B cell (primary cell): ENCODE results near the gene RPS18. TPM values are rescaled to one million over a fixed set of nuclear protein-coding genes. Genes with fewer than 3 reads are reported as not detected.

ENCODE experiments used
- ATAC-seq: fragments of 200-7000 bp; cut with Tn5 transposase; one replicate; pipeline ENCODE4 v1.10.0; 2021; ENCODE audit warnings: low read depth, mild to moderate bottlenecking, moderate number of reproducible peaks, moderate library complexity
- CTCF ChIA-PET: fragments of 350-600 bp; sonication (Branson Sonifier 250); formaldehyde crosslinking; loops from one replicate; lab custom pipeline; 2021; ENCODE audit warnings: antibody characterized with exemption, inconsistent platforms; lab: Charles Lee
- POLR2A ChIA-PET: fragments of 350-600 bp; sonication (Branson Sonifier 250); formaldehyde crosslinking; loops from one replicate; lab custom pipeline; 2021; ENCODE audit warnings: antibody characterized with exemption; lab: Charles Lee
- DNase-seq: peaks from one replicate; pipeline ENCODE4 v3.0.0; 2013
- H2AFZ ChIP-seq: 2 replicates; pipeline ENCODE4 v1.6.1; 2012; ENCODE audit warnings: mild to moderate bottlenecking, low read depth, low read length; ENCODE audit not compliant: insufficient read depth, poor library complexity, severe bottlenecking
- H3K27ac ChIP-seq, 2 donors: 1 replicate in 1 of 2; 2 replicates in 1 of 2; pipeline ENCODE4 v1.5.1; 2012 to 2013; ENCODE audit warnings: low read length in 2 of 2, mild to moderate bottlenecking in 2 of 2, moderate library complexity in 1 of 2
- H3K27me3 ChIP-seq, 4 experiments: fragments of 200-600 bp in 1 of 4; sonication (generic) in 1 of 4; replicated peaks in 1 of 4; 1 replicate in 2 of 4; 2 replicates in 2 of 4; pipeline versions ENCODE4 v1.6.1 to v1.7.0; 2013 to 2016; ENCODE audit warnings: low read length in 3 of 4, mild to moderate bottlenecking in 2 of 4, mixed read lengths in 1 of 4, moderate library complexity in 1 of 4; ENCODE audit not compliant: insufficient read depth in 4 of 4, control insufficient read depth in 3 of 4; ENCODE audit errors: control extremely low read depth in 1 of 4
- H3K36me3 ChIP-seq, 2 experiments: replicated peaks in 1 of 2; 1 replicate in 1 of 2; 2 replicates in 1 of 2; pipeline versions ENCODE4 v1.6.1 to v1.7.1; 2013; ENCODE audit warnings: low read length in 1 of 2; ENCODE audit not compliant: insufficient read depth in 2 of 2, control insufficient read depth in 1 of 2; ENCODE audit errors: control extremely low read depth in 1 of 2, extremely low read depth in 1 of 2
- H3K4me1 ChIP-seq, 2 donors: fragments of 200-600 bp in 1 of 2; sonication (generic) in 1 of 2; 1 replicate in 1 of 2; 2 replicates in 1 of 2; pipeline versions ENCODE4 v1.5.1 to v1.6.1; 2013 to 2017; ENCODE audit warnings: low read length in 2 of 2; ENCODE audit not compliant: control insufficient read depth in 2 of 2, insufficient read depth in 2 of 2
- H3K4me2 ChIP-seq: replicated peaks from 2 replicates; pipeline ENCODE3; 2012; ENCODE audit warnings: mild to moderate bottlenecking, low read depth, low read length; ENCODE audit not compliant: poor library complexity, severe bottlenecking
- H3K4me3 ChIP-seq, 5 experiments: fragments of 200-600 bp in 1 of 5; sonication (generic) in 1 of 5; 1 replicate in 3 of 5; 2 replicates in 2 of 5; pipeline versions ENCODE4 v1.5.1 to v1.7.0; 2011 to 2016; ENCODE audit warnings: low read length in 4 of 5, mild to moderate bottlenecking in 4 of 5, low read depth in 2 of 5, control low read depth in 1 of 5, moderate library complexity in 1 of 5; ENCODE audit not compliant: insufficient read depth in 1 of 5; ENCODE audit errors: control extremely low read depth in 1 of 5, extremely low read depth in 1 of 5
- H3K79me2 ChIP-seq: fragments of 200-600 bp; sonication (generic); one replicate; pipeline ENCODE4 v1.6.0; 2016; ENCODE audit warnings: low read length; ENCODE audit not compliant: control insufficient read depth, insufficient read depth
- H3K9ac ChIP-seq: fragments of 200-600 bp; sonication (generic); 2 replicates; pipeline ENCODE4 v1.6.1; 2017; ENCODE audit warnings: mild to moderate bottlenecking, low read length, moderate library complexity
- H3K9me3 ChIP-seq, 3 donors: one replicate each; pipeline versions ENCODE4 v1.6.1 to v1.7.1; 2013; ENCODE audit warnings: low read length in 2 of 3; ENCODE audit not compliant: control insufficient read depth in 2 of 3, insufficient read depth in 1 of 3; ENCODE audit errors: control extremely low read depth in 1 of 3
- H4K20me1 ChIP-seq: 2 replicates; pipeline ENCODE4 v1.6.0; 2012; ENCODE audit warnings: mild to moderate bottlenecking, low read length; ENCODE audit not compliant: insufficient read depth, control insufficient read depth, poor library complexity, severe bottlenecking
- H3K27ac Mint-ChIP-seq: one replicate; pipeline ENCODE4 v1.8.0; 2021; ENCODE audit warnings: mixed read lengths
- H3K27me3 Mint-ChIP-seq: one replicate; pipeline ENCODE4 v1.8.0; 2021; ENCODE audit warnings: mixed read lengths
- H3K4me1 Mint-ChIP-seq: one replicate; pipeline ENCODE4 v1.8.0; 2021; ENCODE audit warnings: mixed read lengths
- H3K4me3 Mint-ChIP-seq: one replicate; pipeline ENCODE4 v1.8.0; 2021; ENCODE audit warnings: mixed read lengths
- H3K9me3 Mint-ChIP-seq: one replicate; pipeline ENCODE4 v1.8.0; 2022; ENCODE audit warnings: mixed read lengths; ENCODE audit not compliant: insufficient read depth
- CTCF ChIP-seq: fragments of 200-600 bp; IDR thresholded peaks from one replicate; pipeline ENCODE4 v1.8.0; 2022; ENCODE audit warnings: antibody characterized with exemption, mild to moderate bottlenecking
- EZH2 ChIP-seq: IDR thresholded peaks from 2 replicates; pipeline ENCODE4 v1.6.1; 2012; ENCODE audit warnings: borderline replicate concordance, low read depth, mild to moderate bottlenecking, moderate library complexity, low read length; ENCODE audit not compliant: insufficient read depth, poor library complexity, severe bottlenecking
- WGBS: methylation state at CpG from one replicate; pipeline ENCODE4 v1.1.5; 2013; ENCODE audit warnings: missing lambda C conversion rate; ENCODE audit not compliant: insufficient coverage; 5-methylcytosine and 5-hydroxymethylcytosine counted together
- intact Hi-C: fragments of 100-400 bp; cut with micrococcal nuclease; formaldehyde crosslinking; loops from one replicate; pipeline ENCODE4 v1.10.0; 2022
- polyA plus RNA-seq: library from polyadenylated mRNA; depleted of rRNA; stranded (reverse); fragments of >200 nt; gene quantifications from 2 replicates; pipeline ENCODE4 v1.2.3, GENCODE V29; 2012
- total RNA-seq, 2 donors: library from RNA; stranded (reverse); fragments of 120-200 nt in 1 of 2; gene quantifications; 1 replicate in 1 of 2; 2 replicates in 1 of 2; pipeline versions ENCODE4 v1.2.3 to v1.2.4, GENCODE V29; 2013 to 2022

Gene RPS18
- total and polyA plus RNA-seq, 2 donors (not counting 1 experiment from before 2014, with no cell fraction given), result 3,830 to 5,829 TPM

GRCh38 chr6:33236328-33236727 lies 35.5 kb upstream of the RPS18 start:
- no peak for ATAC-seq
- CTCF ChIA-PET, result interaction anchor here (0.6 to 1.5 kb wide), 4 partner anchors 12 to 806 kb away, joined by 3 to 7 read pairs (median 3); no protein-coding TSS in a partner anchor
- Histone ChIP-seq H3K36me3 (no peaks in the 10 kb centered on the region), H3K79me2 (no peaks in the 10 kb centered on the region), H4K20me1 (no peaks in the 10 kb centered on the region), H2AFZ (no peak overlapping the region), H3K4me1 (no peaks in the 10 kb centered on the region), H3K27me3 (peaks cover 0 to 24% (median 3%) of the 10 kb centered on the region in 4 experiments), H3K9ac (no peak overlapping the region), H3K9me3 (no peaks in the 10 kb centered on the region), H3K27ac (no peak overlapping the region), H3K4me2 (no peak overlapping the region), H3K4me3 (no peak overlapping the region)
- Mint-ChIP-seq H3K4me3 (no peak overlapping the region), H3K27me3 (peaks cover 55% of the 10 kb centered on the region), H3K9me3 (no peaks in the 10 kb centered on the region), H3K27ac (no peak overlapping the region), H3K4me1 (no peaks in the 10 kb centered on the region)
- no peak for DNase-seq
- TF ChIP-seq CTCF, result no peak
- TF ChIP-seq EZH2, result no peak
- intact Hi-C loops, result no loop called here
- POLR2A ChIA-PET, result interaction anchor here (0.5 to 0.7 kb wide), 2 partner anchors 10 to 155 kb away, joined by 3 to 5 read pairs; no protein-coding TSS in a partner anchor

GRCh38 chr6:33236852-33237251 lies 35.0 kb upstream of the RPS18 start:
- H2AFZ ChIP-seq, result no peak overlapping the region
- ATAC-seq (no peak), DNase-seq (no peak)
- peaks cover 0 to 24% (median 3%) of the 10 kb centered on the region in 4 experiments for H3K27me3 ChIP-seq
- H3K4me2 ChIP-seq, result no peak overlapping the region
- no peaks in the 10 kb centered on the region for H3K4me1 ChIP-seq
- peaks cover 2% of the 10 kb centered on the region for H3K4me1 Mint-ChIP-seq
- ChIA-PET POLR2A (interaction anchor here (0.7 kb wide), 1 partner anchor 156 kb away, joined by 5 read pairs; no protein-coding TSS in a partner anchor), CTCF (interaction anchor here (1.2 to 1.5 kb wide), 2 partner anchors 11 to 237 kb away, joined by 4 to 7 read pairs; no protein-coding TSS in a partner anchor)
- H3K27me3 Mint-ChIP-seq, result peaks cover 53% of the 10 kb centered on the region
- no peak for TF ChIP-seq EZH2
- TF ChIP-seq CTCF, result no peak
- 95% methylated on average over 6 of the region's 6 CpGs for WGBS
- H3K9ac ChIP-seq, result no peak overlapping the region
- H3K36me3 ChIP-seq, result no peaks in the 10 kb centered on the region
- H3K79me2 ChIP-seq, result no peaks in the 10 kb centered on the region
- no peak overlapping the region for H3K27ac ChIP-seq
- no peaks in the 10 kb centered on the region for H4K20me1 ChIP-seq
- H3K27ac Mint-ChIP-seq, result no peak overlapping the region
- no peaks in the 10 kb centered on the region for H3K9me3 ChIP-seq
- intact Hi-C loops, result no loop called here
- H3K4me3 Mint-ChIP-seq, result no peak overlapping the region
- H3K4me3 ChIP-seq, result no peak overlapping the region
- H3K9me3 Mint-ChIP-seq, result no peaks in the 10 kb centered on the region
